SH-SY5Y (cell line): ENCODE results near the gene TACC2.

Source experiments
- GATA2 ChIP-seq: IDR thresholded peaks from 2 replicates; pipeline ENCODE4 v1.6.1; 2011; ENCODE audit warnings: mild to moderate bottlenecking, low read depth, low read length
- GATA3 ChIP-seq: IDR thresholded peaks from 2 replicates; pipeline ENCODE4 v1.6.1; 2011; ENCODE audit warnings: low read depth, mild to moderate bottlenecking, low read length, moderate library complexity

- TF ChIP-seq GATA2 (no peak), GATA3 (no peak)
These were observed 163.6 kb downstream of the TACC2 start for GRCh38 chr10:122152544-122152943.
